Measurements from ENCODE around the gene WDFY2. TPM values are rescaled to one million over a fixed set of nuclear protein-coding genes. Genes with fewer than 3 reads are reported as not detected.

The WDFY2 gene
- total RNA-seq, 1 experiment from 2014 or later, result 25.7 TPM

GRCh38 chr13:51729866-51730553 is 145.7 kb downstream of the WDFY2 start:
- no peak for TF ChIP-seq MAX (CRISPR knock-in tag; IDR thresholded peaks at IDR 0.05)
- no peak for TF ChIP-seq CDX4 (CRISPR knock-in tag; IDR thresholded peaks at IDR 0.05; ENCODE audit: borderline replicate concordance)
- no peak for TF ChIP-seq RELA (CRISPR knock-in tag; IDR thresholded peaks at IDR 0.05; ENCODE audit: borderline replicate concordance)
- no peak for TF ChIP-seq TEAD4 (CRISPR knock-in tag; IDR thresholded peaks at IDR 0.05)
- TF ChIP-seq, protein P1, sequence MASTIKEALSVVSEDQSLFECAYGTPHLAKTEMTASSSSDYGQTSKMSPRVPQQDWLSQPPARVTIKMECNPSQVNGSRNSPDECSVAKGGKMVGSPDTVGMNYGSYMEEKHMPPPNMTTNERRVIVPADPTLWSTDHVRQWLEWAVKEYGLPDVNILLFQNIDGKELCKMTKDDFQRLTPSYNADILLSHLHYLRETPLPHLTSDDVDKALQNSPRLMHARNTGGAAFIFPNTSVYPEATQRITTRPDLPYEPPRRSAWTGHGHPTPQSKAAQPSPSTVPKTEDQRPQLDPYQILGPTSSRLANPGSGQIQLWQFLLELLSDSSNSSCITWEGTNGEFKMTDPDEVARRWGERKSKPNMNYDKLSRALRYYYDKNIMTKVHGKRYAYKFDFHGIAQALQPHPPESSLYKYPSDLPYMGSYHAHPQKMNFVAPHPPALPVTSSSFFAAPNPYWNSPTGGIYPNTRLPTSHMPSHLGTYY (CRISPR knock-in tag; IDR thresholded peaks at IDR 0.05), result no peak
- no peak for TF ChIP-seq ZNF671 (CRISPR knock-in tag; IDR thresholded peaks at IDR 0.05)
- TF ChIP-seq NR3C1 (CRISPR knock-in tag; conservative IDR thresholded peaks at IDR 0.05; ENCODE audit: low read depth), result no peak
- TF ChIP-seq AFF4 (CRISPR knock-in tag; IDR thresholded peaks at IDR 0.05; ENCODE audit: borderline replicate concordance), result no peak
- no peak for TF ChIP-seq JUN (CRISPR knock-in tag; IDR thresholded peaks at IDR 0.05)
- TF ChIP-seq ZNF263 (CRISPR knock-in tag; IDR thresholded peaks at IDR 0.05; ENCODE audit: low read depth), result no peak
- TF ChIP-seq ZBTB21 (CRISPR knock-in tag; IDR thresholded peaks at IDR 0.05; ENCODE audit: borderline replicate concordance), result no peak
- ATAC-seq (no peak), DNase-seq (ENCODE audit: low spot score) (no peak)
- Mint-ChIP-seq H3K27ac (no peak overlapping the region), H3K9me3 (no peaks in the 10 kb centered on the region), H3K27me3 (ENCODE audit: low read depth) (no peaks in the 10 kb centered on the region), H3K36me3 (peaks cover 8% of the 10 kb centered on the region), H3K4me3 (no peak overlapping the region), H3K4me1 (peaks cover 7% of the 10 kb centered on the region)
- CTCF ChIA-PET, result interaction anchor here (0.9 kb wide), 1 partner anchor 37 kb away, joined by 3 read pairs; no protein-coding TSS in a partner anchor
- POLR2A ChIA-PET, result no interaction called here

- no peaks in the 10 kb centered on the region for H3K9me3 Mint-ChIP-seq
- H3K27me3 Mint-ChIP-seq (ENCODE audit: low read depth), result no peaks in the 10 kb centered on the region
- no peak overlapping the region for H3K4me3 Mint-ChIP-seq
- ATAC-seq (no peak), DNase-seq (ENCODE audit: low spot score) (no peak)
- ChIA-PET POLR2A (no interaction called here), CTCF (no interaction called here)
- peaks cover 7% of the 10 kb centered on the region for H3K4me1 Mint-ChIP-seq
- H3K27ac Mint-ChIP-seq, result no peak overlapping the region
- TF ChIP-seq PRDM15 (CRISPR knock-in tag; IDR thresholded peaks at IDR 0.05), result peak; percentile 62; the same call in 1 of the 2 replicates
- TF ChIP-seq AFF4 (CRISPR knock-in tag; IDR thresholded peaks at IDR 0.05; ENCODE audit: borderline replicate concordance), result no peak
- peaks cover 10% of the 10 kb centered on the region for H3K36me3 Mint-ChIP-seq
Observed at GRCh38 chr13:51730927-51731326, 146.7 kb downstream of the WDFY2 start.

All from WTC11 (cell line).